GDM1 (cell line): ENCODE data around the gene ITGA8.
A peak's percentile ranks its signal among the peaks of the same experiment; 100 is the strongest.
"Not testable (repeated sequence)": the region's sequence is repeated elsewhere in the genome, so short reads cannot be mapped to it uniquely, and the experiment has no call there.

Source experiments
- DNase-seq: peaks from one replicate; lab custom pipeline; 2025; lab: John Stamatoyannopoulos, UW

ITGA8 gene

DNA sequence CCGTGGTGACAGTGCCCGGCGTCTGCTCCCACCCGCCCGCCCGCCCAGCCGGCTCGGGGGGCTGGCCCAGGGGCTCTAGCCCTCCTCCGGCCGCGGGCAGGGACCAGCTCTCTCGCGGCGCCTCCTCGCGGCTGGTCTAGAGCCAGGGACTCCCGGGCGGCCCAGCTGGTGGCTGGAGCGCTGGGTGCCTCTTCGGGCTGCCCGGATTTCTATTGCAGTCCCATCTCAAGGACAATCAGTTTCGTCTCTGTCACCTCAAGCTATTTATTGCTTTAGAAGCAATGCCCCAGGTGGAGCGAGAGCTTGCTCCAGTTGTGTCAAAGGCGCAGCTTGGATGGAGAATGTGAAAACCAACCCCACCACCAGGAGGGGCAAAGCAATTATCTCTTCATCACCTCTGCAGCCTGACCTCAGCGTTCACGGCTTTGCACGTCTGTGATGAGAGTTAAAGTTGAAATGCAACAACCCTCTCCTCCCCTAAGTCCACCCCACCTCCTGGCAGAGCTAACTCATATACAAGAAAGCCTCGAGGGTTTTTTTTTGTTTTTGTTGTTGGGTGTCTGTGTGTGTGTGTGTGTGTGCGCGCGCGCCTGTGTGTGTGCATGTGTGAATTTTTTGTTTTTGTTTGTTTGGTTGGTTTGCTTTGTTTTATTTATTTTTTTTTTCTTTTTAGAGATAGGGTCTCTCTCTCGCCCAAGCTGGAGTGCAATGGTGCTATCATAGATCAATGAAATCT is at the start of gene ITGA8:
TSS of gene ITGA8 (minus strand) at position 24 of the 736 bp plus-strand sequence. CDS start 151 bp downstream, outside the sequence.
- no peak for DNase-seq

DNA sequence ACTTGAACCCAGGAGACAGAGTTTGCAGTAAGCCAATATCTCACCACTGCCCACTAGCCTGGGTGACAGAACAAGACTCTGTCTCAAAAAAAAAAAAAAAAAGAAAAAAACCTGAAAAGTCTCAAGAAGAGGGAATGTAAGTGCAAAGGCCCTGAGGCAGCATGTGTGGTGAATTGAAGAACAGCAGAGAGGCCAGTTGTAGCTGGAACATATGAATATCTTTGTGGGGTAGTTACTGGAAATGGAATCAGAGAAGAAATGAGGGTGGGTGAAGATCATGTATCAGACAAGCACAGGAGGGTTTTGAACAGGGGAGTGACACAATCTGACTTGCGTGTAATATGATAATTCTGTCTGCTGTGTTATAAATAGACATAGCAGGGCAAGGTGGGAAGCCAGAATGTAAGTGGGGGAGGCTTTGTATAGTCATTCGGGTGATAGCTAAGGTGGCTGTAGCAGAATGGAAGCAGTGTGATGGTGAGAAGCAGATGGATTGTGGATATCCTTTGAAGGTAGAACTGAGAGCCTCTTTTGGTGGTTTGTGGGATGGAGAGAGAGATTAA is 45.3 kb upstream of the ITGA8 start:
- no peak for DNase-seq

GRCh38 chr10:15763006-15763405 is 43.3 kb upstream of the ITGA8 start:
- no peak for DNase-seq

DNA sequence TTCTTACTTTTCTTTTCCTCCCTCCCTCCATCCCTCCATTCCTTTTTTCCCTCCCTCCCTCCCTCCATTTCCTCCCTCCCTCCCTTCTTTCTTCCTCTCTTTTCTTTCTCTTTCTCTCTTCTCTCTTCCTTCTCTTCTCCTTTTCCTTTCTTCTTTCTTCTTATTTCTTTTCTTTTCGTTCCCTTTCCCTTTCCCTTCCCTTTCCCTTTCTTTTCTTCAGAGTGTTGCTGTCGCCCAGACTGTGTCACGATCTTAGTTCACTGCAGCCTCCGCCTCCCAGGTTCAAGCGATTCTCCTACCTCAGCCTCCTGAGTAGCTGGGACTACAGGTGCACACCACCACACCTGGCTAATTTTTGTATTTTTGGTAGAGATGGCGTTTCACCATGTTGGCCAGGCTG is 42.5 kb upstream of the ITGA8 start:
- not testable (repeated sequence) for DNase-seq

GRCh38 chr10:15761224-15761623 is 41.5 kb upstream of the ITGA8 start:
- DNase-seq = not testable (repeated sequence)

GRCh38 chr10:15760681-15761080 is 41.0 kb upstream of the ITGA8 start:
- no peak for DNase-seq

DNA sequence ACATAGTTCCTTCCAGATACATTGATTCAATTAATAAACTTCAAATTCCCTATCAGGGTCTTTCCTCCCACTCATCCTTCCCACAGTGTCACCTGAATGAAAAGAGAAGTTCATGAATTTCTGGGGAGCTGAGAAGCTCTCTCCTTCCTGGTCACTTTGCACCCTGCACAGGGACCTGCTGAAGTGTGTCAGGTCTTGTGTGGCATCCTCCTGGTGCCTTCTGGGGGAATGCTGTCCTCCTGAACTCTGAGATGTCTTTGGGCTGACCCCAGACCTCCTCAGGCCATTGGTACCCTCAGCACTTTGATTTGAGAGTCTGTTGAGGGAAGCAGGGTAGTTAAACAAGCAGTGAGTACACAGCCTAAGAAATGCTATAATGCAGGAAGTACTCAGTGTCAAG is 39.5 kb upstream of the ITGA8 start:
- no peak for DNase-seq

DNA sequence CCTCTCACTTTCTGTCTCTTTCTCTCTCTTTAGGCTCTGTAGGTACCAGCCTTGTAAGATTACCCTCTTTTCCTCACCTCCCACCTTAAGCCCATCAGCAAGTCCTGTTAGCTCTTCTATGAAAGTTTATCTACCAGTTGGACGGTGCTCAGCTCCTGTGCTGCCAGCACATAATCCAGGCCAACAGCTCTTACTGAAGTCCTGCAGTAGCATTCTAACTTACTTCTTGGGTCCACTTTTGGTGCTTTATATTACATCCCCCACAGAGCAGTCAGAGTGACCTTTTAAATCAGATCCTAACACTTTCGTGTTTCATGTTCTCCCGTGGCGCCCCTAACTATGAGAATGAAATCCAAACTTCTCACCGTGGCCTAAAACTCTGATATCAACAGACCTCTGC is 38.9 kb upstream of the ITGA8 start:
- DNase-seq = no peak

DNA sequence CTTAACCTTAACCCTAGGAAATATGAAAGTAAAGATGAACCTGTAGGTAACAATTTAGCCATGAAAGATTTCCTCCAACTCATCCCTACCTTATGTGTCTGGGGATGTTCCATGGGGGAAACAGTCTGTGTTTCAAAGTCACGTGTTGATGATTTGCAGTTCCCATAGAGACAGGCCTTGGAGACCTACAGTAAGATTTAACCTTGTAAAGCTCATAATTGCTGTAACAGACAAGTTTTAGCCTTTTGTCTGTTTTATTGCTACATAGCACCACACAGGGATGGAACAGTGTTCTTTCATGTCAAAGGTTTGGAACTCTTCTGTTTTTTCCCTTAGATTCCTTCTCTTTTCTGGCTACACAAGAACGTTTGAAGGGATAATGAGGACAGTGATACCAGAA is 35.2 kb upstream of the ITGA8 start:
- no peak for DNase-seq

- DNase-seq = no peak
These were observed 31.3 kb upstream of the ITGA8 start for GRCh38 chr10:15751046-15751445.

GRCh38 chr10:15748126-15748525 is 28.4 kb upstream of the ITGA8 start:
- no peak for DNase-seq

GRCh38 chr10:15747632-15748031 is 27.9 kb upstream of the ITGA8 start:
- no peak for DNase-seq

GRCh38 chr10:15745751-15746150 is 26.0 kb upstream of the ITGA8 start:
- no peak for DNase-seq

DNA sequence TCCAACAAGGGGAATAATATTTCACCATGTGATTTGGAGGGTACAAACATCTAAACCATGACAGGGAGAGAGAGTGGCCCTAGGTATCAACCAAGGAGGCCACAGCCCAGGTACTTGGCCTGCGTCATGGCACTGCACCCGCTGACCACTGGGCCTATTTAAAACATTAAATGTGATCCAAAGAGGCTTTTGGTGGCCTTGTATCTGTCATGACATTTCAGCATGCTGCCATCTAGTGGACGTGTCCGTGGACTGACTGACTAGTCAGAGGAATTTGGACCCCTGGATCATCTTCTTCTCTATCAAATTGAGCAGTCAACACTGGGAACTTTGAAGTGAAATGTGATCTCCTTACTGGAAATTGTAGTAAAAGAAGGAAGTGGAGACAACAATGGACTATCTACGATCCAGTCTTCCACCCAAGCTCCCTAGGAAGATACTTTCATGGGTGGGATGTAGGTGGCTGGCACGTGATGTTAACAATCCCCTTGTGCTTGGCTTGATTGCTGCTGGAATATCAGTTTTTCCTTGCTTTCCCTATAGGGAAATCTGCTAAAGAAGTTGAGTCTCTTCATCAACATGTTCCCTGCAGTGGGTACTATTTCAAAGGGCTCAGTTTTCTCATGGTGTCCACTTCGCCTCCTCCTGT is 24.6 kb upstream of the ITGA8 start:
- peak; percentile 26 for DNase-seq

DNA sequence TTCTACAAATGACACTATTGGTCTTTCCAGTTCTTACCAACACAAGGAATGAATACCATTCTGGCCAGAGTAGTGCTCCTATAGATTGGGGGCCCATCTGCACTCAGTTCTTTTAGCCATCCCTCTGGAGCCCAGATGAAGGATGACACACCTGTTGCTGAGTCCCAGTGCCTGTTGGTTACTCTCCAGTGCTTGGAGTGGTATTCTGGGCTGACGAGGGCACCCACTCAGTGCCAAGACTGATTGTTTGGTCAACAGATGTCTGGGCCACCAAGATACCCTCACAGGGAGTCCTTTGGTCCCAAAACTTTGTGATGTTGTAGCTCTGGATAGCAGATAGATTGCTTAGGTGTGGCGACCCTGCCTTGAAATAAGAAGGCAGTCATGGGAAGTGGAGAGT is 23.7 kb upstream of the ITGA8 start:
- no peak for DNase-seq

GRCh38 chr10:15742836-15743235 is 23.1 kb upstream of the ITGA8 start:
- no peak for DNase-seq

DNA sequence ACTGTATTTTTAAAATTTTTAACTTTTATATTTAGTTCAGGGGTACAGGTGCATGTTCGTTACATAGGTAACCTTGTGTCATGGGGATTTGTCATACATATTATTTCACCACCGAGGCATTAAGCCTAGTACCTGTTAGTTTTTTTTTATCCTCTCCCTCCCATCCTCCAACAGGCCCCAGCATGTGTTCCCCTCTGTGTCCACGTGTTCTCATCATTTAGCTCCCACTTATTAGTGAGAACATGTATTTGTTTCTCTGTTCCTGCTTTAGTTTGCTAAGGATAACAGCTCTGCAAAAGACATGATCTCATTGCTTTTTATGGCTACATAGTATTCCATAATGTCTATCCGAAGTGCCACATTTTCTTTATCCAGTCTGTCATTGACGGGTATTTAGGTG is 22.4 kb upstream of the ITGA8 start:
- no peak for DNase-seq

- DNase-seq = no peak
These were observed 21.9 kb upstream of the ITGA8 start for GRCh38 chr10:15741581-15741980.

DNA sequence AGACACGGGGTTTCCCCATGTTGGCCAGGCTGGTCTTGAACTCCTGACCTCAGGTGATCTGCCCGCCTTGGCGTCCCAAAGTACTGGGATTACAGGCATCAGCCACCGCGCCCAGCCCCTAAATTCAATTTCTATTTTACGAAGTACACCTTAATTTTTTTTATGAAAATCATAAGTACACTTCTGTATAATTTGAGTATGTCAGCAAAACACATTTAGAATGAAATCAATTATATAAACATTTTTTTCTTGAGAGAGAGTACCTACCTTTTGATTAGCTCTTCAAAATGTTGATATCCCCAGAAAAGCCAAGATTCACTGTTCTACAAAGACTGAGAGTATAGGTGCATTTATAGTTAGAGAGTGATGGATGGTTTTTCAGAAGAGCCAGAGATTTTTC is 20.5 kb upstream of the ITGA8 start:
- no peak for DNase-seq

DNA sequence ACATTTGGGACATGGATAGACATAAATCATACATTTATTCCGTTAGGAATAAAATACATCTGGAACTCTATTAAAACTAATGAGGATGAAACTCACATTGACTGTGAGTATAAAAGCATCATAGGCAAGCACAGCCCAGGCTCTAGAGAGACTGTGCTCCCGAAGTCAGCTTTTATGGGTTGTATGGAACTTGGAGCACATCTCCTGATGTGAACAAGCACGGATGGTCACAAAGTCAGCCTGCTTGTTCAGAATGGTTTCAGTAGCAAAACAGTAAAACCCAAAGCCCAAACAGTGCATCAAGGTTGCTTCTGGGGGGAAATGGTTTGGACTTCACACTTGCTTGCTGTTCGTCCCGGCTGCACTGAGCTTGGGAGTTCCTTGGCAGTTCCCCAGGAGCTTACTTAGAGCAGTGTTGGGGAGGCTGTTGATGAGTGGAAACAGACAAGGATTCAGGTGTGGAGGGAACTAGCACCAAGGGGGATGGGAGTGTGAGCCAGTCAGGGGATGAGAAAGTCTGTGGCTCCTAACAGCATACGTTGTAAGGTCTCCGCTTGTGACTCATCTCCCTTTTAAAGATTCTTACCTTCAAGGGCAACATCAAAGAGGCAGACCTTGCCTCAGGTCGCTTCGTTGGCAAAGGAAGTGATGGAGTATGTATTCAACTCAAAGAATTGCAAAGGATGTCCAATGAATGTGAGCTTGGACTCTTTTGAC is 19.7 kb upstream of the ITGA8 start:
- DNase-seq = no peak

- DNase-seq = no peak
These were observed 18.7 kb upstream of the ITGA8 start for GRCh38 chr10:15738270-15738925.

DNA sequence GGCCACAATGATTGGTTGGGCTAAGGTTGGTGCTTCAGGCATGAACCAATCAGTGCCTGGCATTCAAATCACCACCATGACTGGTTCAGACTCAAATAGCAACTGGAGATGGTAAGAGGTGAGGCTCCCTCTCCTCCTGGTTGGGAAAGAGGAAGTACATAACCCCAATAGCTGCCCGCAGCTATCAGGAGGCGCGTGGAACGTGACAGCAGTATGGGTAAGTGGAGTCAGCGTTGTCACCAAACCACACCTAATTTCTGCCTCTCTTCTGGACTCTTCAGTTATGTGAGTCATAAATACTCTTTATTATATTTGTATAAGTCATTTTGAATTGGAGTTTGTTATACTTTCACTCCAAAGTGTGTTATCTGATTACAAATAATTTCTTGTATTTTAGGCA is 17.9 kb upstream of the ITGA8 start:
- DNase-seq = no peak
